HL-60 (cell line): Measurements from ENCODE around the gene ZNF24.

Experiments
- DNase-seq, 2 experiments: peaks; one replicate each; pipeline ENCODE4 v3.0.0-alpha.2; 2010 to 2020; ENCODE audit warnings: low read depth in 1 of 2, low spot score in 1 of 2
- H3K27ac ChIP-seq: fragments of 250-450 bp; sonication (Bioruptor Pico); replicated peaks from 2 replicates; pipeline ENCODE4 v1.5.1; 2020; ENCODE audit warnings: mild to moderate bottlenecking, moderate library complexity
- H3K27me3 ChIP-seq: fragments of 250-450 bp; sonication (Bioruptor Pico); 2 replicates; pipeline ENCODE4 v1.5.1; 2021; ENCODE audit warnings: mild to moderate bottlenecking, moderate library complexity; ENCODE audit not compliant: insufficient read depth, poor library complexity, severe bottlenecking
- H3K4me3 ChIP-seq: replicated peaks from 2 replicates; pipeline ENCODE4 v1.5.1; 2011; ENCODE audit warnings: mild to moderate bottlenecking, control low read depth, low read length; ENCODE audit not compliant: insufficient read depth
- GABPA ChIP-seq: IDR thresholded peaks from 2 replicates; pipeline ENCODE4 v1.6.1; 2012; ENCODE audit warnings: low read depth
- POLR2AphosphoS5 ChIP-seq: IDR thresholded peaks from 2 replicates; pipeline ENCODE4 v1.6.1; 2012; ENCODE audit warnings: low read depth
- SPI1 ChIP-seq: IDR thresholded peaks from 2 replicates; pipeline ENCODE4 v1.6.1; 2012; ENCODE audit warnings: low read depth, mild to moderate bottlenecking, borderline replicate concordance
- TF ChIP-seq, protein P1 (sequence below): IDR thresholded peaks from 2 replicates; pipeline ENCODE4 v1.6.1; 2012; ENCODE audit warnings: low read depth; ENCODE audit not compliant: insufficient replicate concordance
- TF ChIP-seq, protein P2 (sequence below): IDR thresholded peaks from one replicate; pipeline ENCODE4 v1.5.1; 2011; ENCODE audit warnings: low read length, control low read depth, inconsistent platforms; ENCODE audit not compliant: insufficient read depth

The ZNF24 gene

DNA sequence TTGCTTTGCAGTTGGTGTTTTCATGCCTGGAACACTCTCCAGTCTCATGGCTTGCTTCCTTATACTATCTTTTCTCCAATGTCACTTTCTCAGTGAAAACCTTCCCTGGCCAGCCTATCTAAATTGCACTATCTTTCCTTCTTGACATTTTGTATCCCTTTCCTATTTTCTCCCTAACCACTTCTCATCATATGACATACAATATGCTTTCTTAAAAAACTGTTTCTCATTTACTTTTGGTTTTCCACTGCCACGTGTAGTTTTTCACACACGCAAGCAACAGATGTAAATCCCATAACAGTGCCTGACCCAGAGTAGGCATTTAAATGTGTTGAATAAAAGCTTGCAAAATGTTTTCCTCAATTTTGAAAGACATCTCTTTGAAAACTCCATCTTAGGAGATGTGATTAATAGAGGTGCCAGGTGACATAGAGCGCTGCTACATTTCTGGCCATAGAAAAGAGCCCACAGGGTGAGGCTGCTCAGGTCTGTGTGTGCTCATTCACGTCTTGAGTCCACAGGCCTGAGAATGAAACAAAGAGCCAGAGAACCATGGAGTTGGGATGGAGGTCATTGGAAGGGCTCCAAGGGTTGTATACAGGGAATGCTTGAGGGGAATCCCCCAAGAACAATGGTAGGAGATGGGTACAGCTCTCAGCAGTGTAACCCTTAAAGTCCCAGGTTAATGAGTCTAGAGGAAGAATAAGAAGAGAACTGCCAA is 12.7 kb downstream of the ZNF24 start:
- H3K27me3 ChIP-seq: no peaks in the 10 kb centered on the region
- H3K4me3 ChIP-seq: no peak overlapping the region
- no peak overlapping the region for H3K27ac ChIP-seq
- TF ChIP-seq SPI1 (no peak), POLR2AphosphoS5 (no peak), GABPA (no peak)
- TF ChIP-seq, protein P1, sequence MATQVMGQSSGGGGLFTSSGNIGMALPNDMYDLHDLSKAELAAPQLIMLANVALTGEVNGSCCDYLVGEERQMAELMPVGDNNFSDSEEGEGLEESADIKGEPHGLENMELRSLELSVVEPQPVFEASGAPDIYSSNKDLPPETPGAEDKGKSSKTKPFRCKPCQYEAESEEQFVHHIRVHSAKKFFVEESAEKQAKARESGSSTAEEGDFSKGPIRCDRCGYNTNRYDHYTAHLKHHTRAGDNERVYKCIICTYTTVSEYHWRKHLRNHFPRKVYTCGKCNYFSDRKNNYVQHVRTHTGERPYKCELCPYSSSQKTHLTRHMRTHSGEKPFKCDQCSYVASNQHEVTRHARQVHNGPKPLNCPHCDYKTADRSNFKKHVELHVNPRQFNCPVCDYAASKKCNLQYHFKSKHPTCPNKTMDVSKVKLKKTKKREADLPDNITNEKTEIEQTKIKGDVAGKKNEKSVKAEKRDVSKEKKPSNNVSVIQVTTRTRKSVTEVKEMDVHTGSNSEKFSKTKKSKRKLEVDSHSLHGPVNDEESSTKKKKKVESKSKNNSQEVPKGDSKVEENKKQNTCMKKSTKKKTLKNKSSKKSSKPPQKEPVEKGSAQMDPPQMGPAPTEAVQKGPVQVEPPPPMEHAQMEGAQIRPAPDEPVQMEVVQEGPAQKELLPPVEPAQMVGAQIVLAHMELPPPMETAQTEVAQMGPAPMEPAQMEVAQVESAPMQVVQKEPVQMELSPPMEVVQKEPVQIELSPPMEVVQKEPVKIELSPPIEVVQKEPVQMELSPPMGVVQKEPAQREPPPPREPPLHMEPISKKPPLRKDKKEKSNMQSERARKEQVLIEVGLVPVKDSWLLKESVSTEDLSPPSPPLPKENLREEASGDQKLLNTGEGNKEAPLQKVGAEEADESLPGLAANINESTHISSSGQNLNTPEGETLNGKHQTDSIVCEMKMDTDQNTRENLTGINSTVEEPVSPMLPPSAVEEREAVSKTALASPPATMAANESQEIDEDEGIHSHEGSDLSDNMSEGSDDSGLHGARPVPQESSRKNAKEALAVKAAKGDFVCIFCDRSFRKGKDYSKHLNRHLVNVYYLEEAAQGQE: no peak
- TF ChIP-seq, protein P2, sequence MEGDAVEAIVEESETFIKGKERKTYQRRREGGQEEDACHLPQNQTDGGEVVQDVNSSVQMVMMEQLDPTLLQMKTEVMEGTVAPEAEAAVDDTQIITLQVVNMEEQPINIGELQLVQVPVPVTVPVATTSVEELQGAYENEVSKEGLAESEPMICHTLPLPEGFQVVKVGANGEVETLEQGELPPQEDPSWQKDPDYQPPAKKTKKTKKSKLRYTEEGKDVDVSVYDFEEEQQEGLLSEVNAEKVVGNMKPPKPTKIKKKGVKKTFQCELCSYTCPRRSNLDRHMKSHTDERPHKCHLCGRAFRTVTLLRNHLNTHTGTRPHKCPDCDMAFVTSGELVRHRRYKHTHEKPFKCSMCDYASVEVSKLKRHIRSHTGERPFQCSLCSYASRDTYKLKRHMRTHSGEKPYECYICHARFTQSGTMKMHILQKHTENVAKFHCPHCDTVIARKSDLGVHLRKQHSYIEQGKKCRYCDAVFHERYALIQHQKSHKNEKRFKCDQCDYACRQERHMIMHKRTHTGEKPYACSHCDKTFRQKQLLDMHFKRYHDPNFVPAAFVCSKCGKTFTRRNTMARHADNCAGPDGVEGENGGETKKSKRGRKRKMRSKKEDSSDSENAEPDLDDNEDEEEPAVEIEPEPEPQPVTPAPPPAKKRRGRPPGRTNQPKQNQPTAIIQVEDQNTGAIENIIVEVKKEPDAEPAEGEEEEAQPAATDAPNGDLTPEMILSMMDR: no peak
- no peak for DNase-seq

DNA sequence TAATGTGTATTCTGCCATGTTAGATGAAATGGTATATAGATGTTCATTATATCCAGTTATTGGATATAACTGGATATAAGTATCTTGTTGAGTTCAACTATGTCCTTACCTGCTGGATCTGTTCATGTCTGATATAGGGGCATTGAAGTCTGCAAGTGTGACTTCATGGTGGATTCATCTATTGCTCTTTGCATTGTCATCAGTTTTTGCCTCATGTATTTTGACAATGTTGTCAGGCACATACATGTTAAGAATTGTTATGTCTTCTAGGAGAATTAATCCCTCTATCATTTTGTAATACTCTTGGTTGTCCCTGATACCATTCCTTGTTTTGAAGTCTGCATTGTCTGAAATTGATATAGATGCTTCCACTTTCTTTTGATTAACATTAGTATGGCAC is 15.4 kb downstream of the ZNF24 start:
- no peak overlapping the region for H3K27ac ChIP-seq
- no peak for TF ChIP-seq POLR2AphosphoS5
- no peak for TF ChIP-seq SPI1
- TF ChIP-seq, protein P1: no peak
- TF ChIP-seq, protein P2: no peak
- TF ChIP-seq GABPA: no peak
- no peak for DNase-seq
- H3K4me3 ChIP-seq: no peak overlapping the region
- H3K27me3 ChIP-seq: no peaks in the 10 kb centered on the region

DNA sequence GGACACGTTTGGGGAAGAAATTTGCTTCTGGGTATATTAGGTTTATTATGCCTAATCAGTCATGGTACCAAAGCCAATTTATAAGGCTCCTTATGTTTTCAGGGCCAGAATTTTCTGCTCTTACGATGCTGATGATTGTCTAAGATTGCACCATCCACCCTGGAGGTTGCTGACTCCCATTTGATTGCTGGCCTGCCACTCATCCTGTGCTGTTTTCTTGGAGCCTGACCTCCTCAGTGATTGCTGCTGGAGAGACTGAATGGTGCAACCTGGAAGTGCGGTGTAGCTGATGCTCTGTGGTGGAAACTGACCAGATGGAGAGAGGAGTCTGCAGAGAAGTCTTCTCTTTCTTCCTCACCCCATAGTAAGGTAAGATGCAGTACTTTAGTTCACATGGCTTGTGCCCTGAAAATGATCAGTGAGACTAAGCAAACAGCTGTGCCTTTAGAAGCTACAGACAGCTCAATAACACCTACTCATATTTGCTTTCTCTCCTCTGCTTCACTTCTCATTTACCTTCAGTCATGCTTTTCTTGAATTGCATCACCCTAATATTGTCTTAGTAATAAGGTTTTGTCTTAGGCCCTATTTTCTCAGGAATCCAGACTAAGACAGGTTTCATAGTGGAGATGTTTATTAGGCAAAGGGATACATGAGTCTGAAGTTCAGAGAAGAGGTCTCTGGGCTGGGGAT is 17.4 kb downstream of the ZNF24 start:
- TF ChIP-seq, protein P1: no peak
- TF ChIP-seq GABPA: no peak
- no peak for TF ChIP-seq POLR2AphosphoS5
- no peak for TF ChIP-seq SPI1
- TF ChIP-seq, protein P2: no peak
- Histone ChIP-seq H3K27ac (no peak overlapping the region), H3K4me3 (no peak overlapping the region), H3K27me3 (no peaks in the 10 kb centered on the region)
- no peak for DNase-seq
